ENCODE data around the gene DHODH.
"Not testable (repeated sequence)": the region's sequence is repeated elsewhere in the genome, so short reads cannot be mapped to it uniquely, and the experiment has no call there.

The DHODH gene

GRCh38 chr16:72054254-72054847, 45.8 kb downstream of the DHODH start, which contains the start of gene HP:
HP (plus strand) TSS chr16:72054505; CDS start chr16:72054653, 148 bp downstream.
- DNase-seq (ENCODE audit: low spot score) = not testable (repeated sequence)

DNA sequence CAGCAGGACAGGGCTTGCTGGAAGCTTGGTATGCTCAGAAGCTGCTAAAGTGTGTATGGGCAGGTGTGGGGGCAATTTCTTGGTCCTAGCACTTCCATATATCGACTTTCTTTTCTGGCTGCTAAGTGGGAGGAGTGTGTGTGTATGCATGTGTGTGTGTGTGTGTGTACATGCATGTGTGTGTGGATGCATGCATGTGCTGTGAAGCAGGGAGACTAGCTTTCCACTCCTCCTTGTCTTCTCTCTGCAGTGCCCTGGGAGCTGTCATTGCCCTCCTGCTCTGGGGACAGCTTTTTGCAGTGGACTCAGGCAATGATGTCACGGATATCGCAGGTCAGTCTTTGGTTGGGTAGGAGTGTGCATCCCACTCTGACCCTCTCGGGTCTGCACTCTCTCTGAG, 47.4 kb downstream of the DHODH start:
- no peak for DNase-seq (ENCODE audit: low spot score)

DNA sequence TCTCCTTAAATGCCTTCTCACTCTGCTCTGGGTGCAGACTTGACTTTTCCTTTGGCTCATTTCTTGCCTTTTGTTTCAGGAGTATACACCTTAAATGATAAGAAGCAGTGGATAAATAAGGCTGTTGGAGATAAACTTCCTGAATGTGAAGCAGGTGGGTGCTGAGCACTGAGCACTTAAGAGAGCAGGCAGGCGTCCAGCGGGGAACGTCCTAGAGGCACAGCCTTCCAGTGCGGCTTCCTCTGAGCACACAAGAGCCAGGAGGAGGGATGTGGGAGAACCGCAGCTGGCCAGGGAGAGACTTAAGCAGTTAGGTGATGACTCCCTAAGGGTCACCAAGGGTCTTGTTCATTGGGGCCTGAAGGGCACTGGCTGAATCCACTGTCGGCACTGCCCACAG, 48.8 kb downstream of the DHODH start:
- not testable (repeated sequence) for DNase-seq (ENCODE audit: low spot score)

GRCh38 chr16:72059060-72059459, 50.5 kb downstream of the DHODH start:
- not testable (repeated sequence) for DNase-seq (ENCODE audit: low spot score)

DNA sequence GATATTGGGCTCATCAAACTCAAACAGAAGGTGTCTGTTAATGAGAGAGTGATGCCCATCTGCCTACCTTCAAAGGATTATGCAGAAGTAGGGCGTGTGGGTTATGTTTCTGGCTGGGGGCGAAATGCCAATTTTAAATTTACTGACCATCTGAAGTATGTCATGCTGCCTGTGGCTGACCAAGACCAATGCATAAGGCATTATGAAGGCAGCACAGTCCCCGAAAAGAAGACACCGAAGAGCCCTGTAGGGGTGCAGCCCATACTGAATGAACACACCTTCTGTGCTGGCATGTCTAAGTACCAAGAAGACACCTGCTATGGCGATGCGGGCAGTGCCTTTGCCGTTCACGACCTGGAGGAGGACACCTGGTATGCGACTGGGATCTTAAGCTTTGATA, 51.9 kb downstream of the DHODH start:
- DNase-seq (ENCODE audit: low spot score) = no peak

DNA sequence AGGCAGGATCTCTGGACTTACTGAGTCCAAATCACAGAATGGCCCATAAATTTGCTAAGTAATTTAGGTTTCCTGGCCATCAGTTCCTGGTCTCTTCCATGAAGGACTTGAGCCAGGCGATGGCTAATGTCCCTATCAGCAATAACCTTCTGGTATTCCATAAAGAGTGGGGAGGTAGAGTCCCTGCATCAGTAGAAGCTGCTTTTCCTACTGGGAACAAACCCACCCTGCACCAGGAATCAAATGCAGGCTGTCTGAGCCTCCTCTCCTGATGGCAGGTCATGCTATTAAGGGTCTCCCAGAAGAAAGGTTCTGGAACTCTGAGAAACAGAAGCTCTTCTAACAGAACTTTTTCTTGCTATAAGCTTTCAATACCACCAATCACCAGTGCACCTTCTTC, 53.0 kb downstream of the DHODH start:
- no peak for DNase-seq (ENCODE audit: low spot score)

DNA sequence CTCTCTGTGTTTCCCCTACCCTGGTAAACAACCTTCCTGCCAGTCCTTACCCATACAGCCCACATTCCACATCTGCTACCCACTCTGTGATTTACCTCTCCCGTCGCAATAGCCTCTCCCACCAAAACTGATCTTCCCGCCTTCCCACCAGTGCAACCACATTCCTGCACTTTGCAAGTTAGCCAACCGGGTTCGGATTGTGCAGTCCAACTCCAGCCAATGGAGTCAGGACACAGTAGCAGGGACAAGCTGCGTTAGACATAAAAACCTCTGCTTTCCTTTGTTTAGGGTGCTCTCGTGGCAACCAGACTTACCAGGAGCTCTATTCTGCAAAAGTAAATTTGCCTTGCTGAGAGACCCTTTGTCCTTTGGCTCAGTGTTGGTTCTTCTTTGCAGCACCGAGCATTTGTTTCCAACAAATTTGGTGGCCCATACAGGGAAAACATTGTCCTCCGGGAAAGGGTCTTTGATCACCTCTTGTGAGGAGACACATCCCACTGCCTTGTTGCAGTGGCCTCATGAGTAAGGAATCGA, 55.9 kb downstream of the DHODH start:
- no peak for DNase-seq (ENCODE audit: low spot score)

DNA sequence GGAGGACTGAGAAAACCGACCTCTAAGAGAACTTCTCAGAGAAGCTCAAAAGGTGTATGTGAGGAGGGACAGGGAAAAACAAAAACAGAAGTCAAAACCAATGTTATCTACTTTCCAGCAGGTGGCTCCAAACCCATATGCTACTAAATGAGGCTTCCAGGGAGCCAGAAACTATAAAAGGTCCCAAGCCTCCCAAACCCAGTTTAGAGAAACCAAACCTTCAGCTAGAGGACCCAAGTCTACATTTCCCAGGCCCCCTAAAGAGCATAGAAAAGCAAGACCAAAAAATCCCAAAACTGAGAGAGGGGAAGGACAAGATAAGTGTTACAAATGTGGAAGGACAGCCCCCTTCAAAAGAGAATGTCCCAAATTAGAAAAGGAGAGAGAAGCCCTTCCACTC, 58.2 kb downstream of the DHODH start:
- DNase-seq (ENCODE audit: low spot score) = peak; percentile 6

- DNase-seq (ENCODE audit: low spot score) = no peak
These were observed 60.4 kb downstream of the DHODH start for GRCh38 chr16:72068930-72069329.

GRCh38 chr16:72072514-72073342, 64.2 kb downstream of the DHODH start:
- DNase-seq (ENCODE audit: low spot score) = no peak

DNA sequence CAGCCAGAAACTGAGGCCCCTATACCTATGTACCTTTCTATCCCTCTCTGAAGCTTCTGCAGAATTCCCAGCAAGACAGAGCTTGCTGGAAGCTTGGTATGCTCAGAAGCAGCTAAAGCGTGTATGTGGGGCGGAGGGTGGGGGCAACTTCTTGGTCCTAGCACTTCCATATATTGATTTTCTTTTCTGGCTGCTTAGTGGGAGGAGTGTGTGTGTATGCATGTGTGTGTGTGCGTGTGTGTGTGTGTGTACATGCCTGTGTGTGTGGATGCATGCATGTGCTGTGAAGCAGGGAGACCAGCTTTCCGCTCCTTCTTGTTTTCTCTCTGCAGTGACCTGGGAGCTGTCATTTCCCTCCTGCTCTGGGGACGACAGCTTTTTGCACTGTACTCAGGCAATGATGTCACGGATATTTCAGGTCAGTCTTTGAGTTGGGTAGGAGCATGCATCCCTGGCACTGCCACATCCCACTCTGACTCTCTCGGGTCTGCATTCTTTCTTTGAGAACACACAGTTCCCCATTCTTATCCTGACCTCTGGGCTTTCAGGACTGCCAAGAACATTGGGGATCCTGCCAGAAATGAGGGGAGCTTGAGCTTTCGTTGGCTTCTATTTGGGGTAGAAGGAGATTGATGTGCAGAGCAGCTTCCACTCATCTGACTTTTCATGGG, 65.2 kb downstream of the DHODH start:
- DNase-seq (ENCODE audit: low spot score) = no peak

- DNase-seq (ENCODE audit: low spot score) = not testable (repeated sequence)
These were observed 66.5 kb downstream of the DHODH start for GRCh38 chr16:72075067-72075466.

All from CD4-positive, alpha-beta T cell treated with Interleukin-15 for 4 hours (primary cell).